Smooth muscle cell (in vitro differentiated cells): ENCODE measurements around the gene SERF1B. TPM values are rescaled to one million over a fixed set of nuclear protein-coding genes. Genes with fewer than 3 reads are reported as not detected.
"Not testable (repeated sequence)": the region's sequence is repeated elsewhere in the genome, so short reads cannot be mapped to it uniquely, and the experiment has no call there.

ENCODE experiments used
- DNase-seq: peaks from one replicate; lab custom pipeline; 2025; ENCODE audit not compliant: unreplicated experiment; lab: John Stamatoyannopoulos, UW
- H2AFZ ChIP-seq: fragments of 200-600 bp; sonication (generic); 2 replicates; pipeline ENCODE4 v1.6.0; 2016; ENCODE audit warnings: antibody characterized with exemption, low read depth, mild to moderate bottlenecking
- H3F3A ChIP-seq: fragments of 200-600 bp; sonication (generic); 2 replicates; pipeline ENCODE4 v1.6.0; 2017; ENCODE audit warnings: antibody characterized with exemption, low read depth
- H3K27ac ChIP-seq: fragments of 200-600 bp; sonication (generic); 2 replicates; pipeline ENCODE4 v1.5.1; 2016; ENCODE audit warnings: low read depth, mild to moderate bottlenecking
- H3K27me3 ChIP-seq: fragments of 200-600 bp; sonication (generic); 2 replicates; pipeline ENCODE4 v1.6.1; 2016; ENCODE audit warnings: low read depth, mild to moderate bottlenecking
- H3K36me3 ChIP-seq: fragments of 200-600 bp; sonication (generic); 2 replicates; pipeline ENCODE4 v1.5.1; 2016; ENCODE audit warnings: low read depth
- H3K4me1 ChIP-seq: fragments of 200-600 bp; sonication (generic); 2 replicates; pipeline ENCODE4 v1.5.1; 2016; ENCODE audit warnings: low read depth
- H3K4me2 ChIP-seq: fragments of 200-600 bp; sonication (generic); 2 replicates; pipeline ENCODE4 v1.6.0; 2016; ENCODE audit warnings: mild to moderate bottlenecking
- H3K4me3 ChIP-seq: fragments of 200-600 bp; sonication (generic); 2 replicates; pipeline ENCODE4 v1.5.1; 2016; ENCODE audit warnings: mild to moderate bottlenecking
- H3K79me2 ChIP-seq: fragments of 200-600 bp; sonication (generic); 2 replicates; pipeline ENCODE4 v1.6.0; 2016; ENCODE audit warnings: low read depth, mild to moderate bottlenecking
- H3K9ac ChIP-seq: fragments of 200-600 bp; sonication (generic); 2 replicates; pipeline ENCODE4 v1.6.0; 2016; ENCODE audit warnings: low read depth
- H3K9me3 ChIP-seq: fragments of 200-600 bp; sonication (generic); replicated peaks from 2 replicates; pipeline ENCODE4 v1.5.1; 2016; ENCODE audit warnings: low read depth
- H4K20me1 ChIP-seq: fragments of 200-600 bp; sonication (generic); 2 replicates; pipeline ENCODE4 v1.6.0; 2016; ENCODE audit warnings: low read depth
- WGBS: methylation state at CpG from one replicate; pipeline ENCODE4 v1.1.7; 2016; ENCODE audit warnings: low lambda C conversion rate; 5-methylcytosine and 5-hydroxymethylcytosine counted together
- polyA plus RNA-seq: library from polyadenylated mRNA; unstranded; fragments of >200 nt; fragmentation: Nextera tagmentation; extraction: Ambion mirVana; gene quantifications from 2 replicates; pipeline ENCODE4 v1.2.1, GENCODE V29; 2016
- total RNA-seq: library from RNA; depleted of rRNA; stranded (reverse); fragments of >200 nt; gene quantifications from 2 replicates; pipeline ENCODE4 v1.2.3, GENCODE V29; 2014

The SERF1B gene
- total RNA-seq (25.2 and 30.7 TPM in 2 replicates), polyA plus RNA-seq (33.3 and 48.3 TPM in 2 replicates)

- not testable (repeated sequence) for H3K36me3 ChIP-seq, H2AFZ ChIP-seq, H3K27me3 ChIP-seq, H3K79me2 ChIP-seq, H3K9me3 ChIP-seq, H4K20me1 ChIP-seq, H3K27ac ChIP-seq, DNase-seq, H3K4me1 ChIP-seq, H3K4me3 ChIP-seq, H3K4me2 ChIP-seq, H3F3A ChIP-seq, H3K9ac ChIP-seq
- no CpG with 5 or more reads among the region's 66 CpGs for WGBS
These were observed at the start of gene SERF1B for GRCh38 chr5:70025106-70025844. Gene SERF1B, plus strand, starts transcription at chr5:70025251. Its CDS starts 201 bp downstream, at chr5:70025452.

- not testable (repeated sequence) for H4K20me1 ChIP-seq
These were observed 33.3 kb upstream of the SERF1B start for GRCh38 chr5:69991713-69992112.

GRCh38 chr5:69995535-69995934 lies 29.5 kb upstream of the SERF1B start:
- not testable (repeated sequence) for H3F3A ChIP-seq, H3K4me3 ChIP-seq, H4K20me1 ChIP-seq, H2AFZ ChIP-seq, H3K4me2 ChIP-seq, H3K27me3 ChIP-seq, H3K9me3 ChIP-seq, H3K79me2 ChIP-seq, H3K4me1 ChIP-seq, DNase-seq, H3K27ac ChIP-seq, H3K36me3 ChIP-seq, H3K9ac ChIP-seq
- WGBS, result no CpG with 5 or more reads among the region's 1 CpG

More at GRCh38 chr5:69991713-69992112, 33.3 kb upstream of the SERF1B start:
- DNase-seq, H3K4me3 ChIP-seq, H3K4me2 ChIP-seq, H3K36me3 ChIP-seq, H3K9me3 ChIP-seq, H3F3A ChIP-seq, H2AFZ ChIP-seq, H3K79me2 ChIP-seq, H3K27me3 ChIP-seq, H3K27ac ChIP-seq, H3K9ac ChIP-seq, H3K4me1 ChIP-seq: not testable (repeated sequence)
- WGBS, result no CpG with 5 or more reads among the region's 2 CpGs

- not testable (repeated sequence) for H4K20me1 ChIP-seq, H3K4me3 ChIP-seq, H3K9ac ChIP-seq, H3K4me1 ChIP-seq, H3K27ac ChIP-seq, H3K79me2 ChIP-seq, H3K4me2 ChIP-seq, H2AFZ ChIP-seq, H3K36me3 ChIP-seq, H3K27me3 ChIP-seq, H3F3A ChIP-seq, H3K9me3 ChIP-seq, DNase-seq
- WGBS, result no CpG with 5 or more reads among the region's 2 CpGs
These were observed 4.4 kb upstream of the SERF1B start for GRCh38 chr5:70020660-70021059.

DNA sequence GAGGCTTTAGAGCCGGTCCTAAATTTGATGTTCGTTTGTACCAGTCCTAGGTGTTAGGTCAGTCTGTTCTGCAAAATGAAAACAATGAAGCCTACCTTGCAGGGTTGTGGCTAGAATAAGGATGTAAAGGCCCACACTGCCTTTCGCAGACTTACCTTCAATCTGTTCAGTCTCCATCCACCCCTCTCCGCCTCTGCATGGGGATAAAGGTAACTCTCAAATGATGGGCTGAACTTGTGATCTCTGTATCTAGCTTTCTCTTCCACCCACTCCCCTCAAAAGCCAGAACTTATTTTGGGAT lies 744 bp downstream of the SERF1B start:
- not testable (repeated sequence) for H3K4me3 ChIP-seq, H3K27ac ChIP-seq, H3K4me1 ChIP-seq, H3K27me3 ChIP-seq, H3K79me2 ChIP-seq, DNase-seq, H3K4me2 ChIP-seq, H2AFZ ChIP-seq, H3F3A ChIP-seq, H4K20me1 ChIP-seq, H3K36me3 ChIP-seq, H3K9ac ChIP-seq, H3K9me3 ChIP-seq
- no CpG with 5 or more reads among the region's 4 CpGs for WGBS

DNA sequence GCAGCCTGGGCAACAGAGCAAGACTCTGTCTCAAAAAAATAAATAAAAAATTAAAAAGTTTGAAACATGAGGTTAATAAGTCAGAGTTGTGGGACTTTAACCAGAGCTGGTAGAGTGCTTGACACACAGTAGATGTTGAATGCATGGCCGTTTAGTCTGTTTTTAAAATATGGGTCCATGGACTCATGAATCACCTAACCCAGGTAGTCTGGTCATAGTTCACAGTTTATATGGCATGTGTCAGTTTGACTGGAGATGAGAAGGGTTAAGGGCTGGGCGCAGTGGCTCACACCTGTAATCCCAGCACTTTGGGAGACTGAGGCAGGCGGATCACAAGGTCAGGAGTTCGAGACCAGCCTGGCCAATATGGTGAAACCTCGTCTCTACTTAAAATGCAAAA lies 6.2 kb downstream of the SERF1B start:
- not testable (repeated sequence) for H3K4me2 ChIP-seq, H2AFZ ChIP-seq, H3K27ac ChIP-seq, H3K9ac ChIP-seq, H3K79me2 ChIP-seq, H3K36me3 ChIP-seq, H4K20me1 ChIP-seq, H3F3A ChIP-seq, H3K4me1 ChIP-seq, H3K9me3 ChIP-seq, H3K27me3 ChIP-seq, H3K4me3 ChIP-seq, DNase-seq
- no CpG with 5 or more reads among the region's 5 CpGs for WGBS

GRCh38 chr5:70041411-70041810 lies 16.4 kb downstream of the SERF1B start:
- not testable (repeated sequence) for H3K4me3 ChIP-seq, H3K4me1 ChIP-seq, H3K9me3 ChIP-seq, H3K4me2 ChIP-seq, H4K20me1 ChIP-seq, H3K27ac ChIP-seq, H3K9ac ChIP-seq, DNase-seq, H3F3A ChIP-seq, H3K27me3 ChIP-seq, H3K36me3 ChIP-seq, H2AFZ ChIP-seq, H3K79me2 ChIP-seq

GRCh38 chr5:70049790-70050142 lies 24.7 kb downstream of the SERF1B start:
- not testable (repeated sequence) for H3K4me3 ChIP-seq, H3K79me2 ChIP-seq, H3K36me3 ChIP-seq, H3K27ac ChIP-seq, H3K9me3 ChIP-seq, H3K4me1 ChIP-seq, H3K9ac ChIP-seq, H3F3A ChIP-seq, H3K27me3 ChIP-seq, H2AFZ ChIP-seq, DNase-seq, H4K20me1 ChIP-seq, H3K4me2 ChIP-seq
- WGBS, result no CpG with 5 or more reads among the region's 16 CpGs
